ENCODE data around the gene PCDH8.

PCDH8 gene

GRCh38 chr13:52847322-52847681 is 1.1 kb downstream of the PCDH8 start:
- no peak for TF ChIP-seq CTCF (IDR thresholded peaks at IDR 0.05; ENCODE audit: control extremely low read depth, extremely low read depth, low read depth, missing control alignments)
- CTCF ChIA-PET, result interaction anchor here (0.9 kb wide), 1 partner anchor 14 kb away, joined by 4 read pairs; no protein-coding TSS in a partner anchor
- POLR2A ChIA-PET, result no interaction called here
- no peak for DNase-seq (ENCODE audit: extremely low spot score)

- ChIA-PET POLR2A (no interaction called here), CTCF (interaction anchor here (0.9 kb wide), 1 partner anchor 14 kb away, joined by 4 read pairs; no protein-coding TSS in a partner anchor)
- DNase-seq (ENCODE audit: extremely low spot score), result no peak
- no peak for TF ChIP-seq CTCF (IDR thresholded peaks at IDR 0.05; ENCODE audit: control extremely low read depth, extremely low read depth, low read depth, missing control alignments)
These were observed 1.7 kb downstream of the PCDH8 start for GRCh38 chr13:52846567-52847321.

- CTCF ChIA-PET, result no interaction called here
- peak; percentile 46 for DNase-seq (ENCODE audit: extremely low spot score)
- TF ChIP-seq CTCF (IDR thresholded peaks at IDR 0.05; ENCODE audit: control extremely low read depth, extremely low read depth, low read depth, missing control alignments), result no peak
- POLR2A ChIA-PET, result no interaction called here
These were observed 2.5 kb downstream of the PCDH8 start for GRCh38 chr13:52845766-52846566.

GRCh38 chr13:52845334-52845761 is 3.1 kb downstream of the PCDH8 start:
- ChIA-PET POLR2A (no interaction called here), CTCF (no interaction called here)
- DNase-seq (ENCODE audit: extremely low spot score), result no peak
- no peak for TF ChIP-seq CTCF (IDR thresholded peaks at IDR 0.05; ENCODE audit: control extremely low read depth, extremely low read depth, low read depth, missing control alignments)

GRCh38 chr13:52844836-52845235 is 3.6 kb downstream of the PCDH8 start:
- no peak for DNase-seq (ENCODE audit: extremely low spot score)
- ChIA-PET POLR2A (no interaction called here), CTCF (no interaction called here)
- no peak for TF ChIP-seq CTCF (IDR thresholded peaks at IDR 0.05; ENCODE audit: control extremely low read depth, extremely low read depth, low read depth, missing control alignments)

GRCh38 chr13:52842441-52842840 is 6.0 kb downstream of the PCDH8 start:
- TF ChIP-seq CTCF (IDR thresholded peaks at IDR 0.05; ENCODE audit: control extremely low read depth, extremely low read depth, low read depth, missing control alignments), result no peak
- ChIA-PET CTCF (interaction anchor here (1.0 to 1.6 kb wide), 3 partner anchors 8 to 19 kb away, joined by 3 to 7 read pairs (median 3); no protein-coding TSS in a partner anchor), POLR2A (no interaction called here)
- no peak for DNase-seq (ENCODE audit: extremely low spot score)
